Loucy (cell line): ENCODE results near the gene MED13L.

ENCODE experiments used
- H2AFZ ChIP-seq: fragments of 200-600 bp; sonication (generic); 2 replicates; pipeline ENCODE4 v1.6.0; 2016; ENCODE audit warnings: antibody characterized with exemption, mild to moderate bottlenecking, low read length, moderate library complexity
- H3F3A ChIP-seq: fragments of 200-600 bp; 2 replicates; pipeline ENCODE4 v1.6.0; 2016; ENCODE audit warnings: antibody characterized with exemption, low read depth, mild to moderate bottlenecking
- H3K27me3 ChIP-seq: fragments of 200-600 bp; sonication (generic); 2 replicates; pipeline ENCODE4 v1.6.1; 2014; ENCODE audit warnings: low read length, mild to moderate bottlenecking; ENCODE audit not compliant: insufficient read depth, poor library complexity, severe bottlenecking
- H3K36me3 ChIP-seq: fragments of 200-600 bp; sonication (generic); 2 replicates; pipeline ENCODE4 v1.6.1; 2016; ENCODE audit warnings: low read length; ENCODE audit not compliant: insufficient read depth
- H3K4me1 ChIP-seq: fragments of 200-600 bp; sonication (generic); 2 replicates; pipeline ENCODE4 v1.5.1; 2014; ENCODE audit warnings: low read length, mild to moderate bottlenecking; ENCODE audit not compliant: insufficient read depth, poor library complexity, severe bottlenecking
- H3K4me2 ChIP-seq: fragments of 200-600 bp; sonication (generic); 2 replicates; pipeline ENCODE4 v1.6.0; 2014; ENCODE audit warnings: antibody characterized with exemption, low read length, low read depth, mild to moderate bottlenecking; ENCODE audit not compliant: poor library complexity, severe bottlenecking
- H3K4me3 ChIP-seq: fragments of 200-600 bp; sonication (generic); 2 replicates; pipeline ENCODE4 v1.5.1; 2014; ENCODE audit warnings: low read length, mild to moderate bottlenecking, mixed read lengths; ENCODE audit not compliant: poor library complexity, severe bottlenecking
- H3K79me2 ChIP-seq: fragments of 200-600 bp; sonication (generic); 2 replicates; pipeline ENCODE4 v1.6.1; 2014; ENCODE audit warnings: low read length; ENCODE audit not compliant: insufficient read depth
- H3K9ac ChIP-seq: fragments of 200-600 bp; sonication (generic); 2 replicates; pipeline ENCODE4 v1.6.0; 2014; ENCODE audit warnings: mild to moderate bottlenecking, low read depth, low read length, moderate library complexity; ENCODE audit not compliant: poor library complexity, severe bottlenecking
- H3K9me2 ChIP-seq: fragments of 200-600 bp; sonication (generic); replicated peaks from 2 replicates; pipeline ENCODE4 v1.6.1; 2016; ENCODE audit warnings: low read depth, low read length, mixed read lengths
- H3K9me3 ChIP-seq: fragments of 200-600 bp; sonication (generic); 2 replicates; pipeline ENCODE4 v1.6.1; 2014; ENCODE audit warnings: mild to moderate bottlenecking, antibody characterized with exemption, low read length, low read depth; ENCODE audit not compliant: insufficient read depth
- H4K20me1 ChIP-seq: fragments of 200-600 bp; sonication (generic); 2 replicates; pipeline ENCODE4 v1.6.0; 2014; ENCODE audit warnings: antibody characterized with exemption, low read length, mild to moderate bottlenecking; ENCODE audit not compliant: insufficient read depth, poor library complexity, severe bottlenecking
- CTCF ChIP-seq: fragments of 200-600 bp; sonication (generic); conservative IDR thresholded peaks from 2 replicates; pipeline ENCODE4 v1.5.1; 2014; ENCODE audit warnings: mild to moderate bottlenecking, antibody characterized with exemption, low read length
- EZH2phosphoT487 ChIP-seq: fragments of 200-600 bp; IDR thresholded peaks from 2 replicates; pipeline ENCODE4 v1.6.1; 2018; ENCODE audit warnings: antibody characterized with exemption, mild to moderate bottlenecking, moderate library complexity, borderline replicate concordance

The MED13L gene

DNA sequence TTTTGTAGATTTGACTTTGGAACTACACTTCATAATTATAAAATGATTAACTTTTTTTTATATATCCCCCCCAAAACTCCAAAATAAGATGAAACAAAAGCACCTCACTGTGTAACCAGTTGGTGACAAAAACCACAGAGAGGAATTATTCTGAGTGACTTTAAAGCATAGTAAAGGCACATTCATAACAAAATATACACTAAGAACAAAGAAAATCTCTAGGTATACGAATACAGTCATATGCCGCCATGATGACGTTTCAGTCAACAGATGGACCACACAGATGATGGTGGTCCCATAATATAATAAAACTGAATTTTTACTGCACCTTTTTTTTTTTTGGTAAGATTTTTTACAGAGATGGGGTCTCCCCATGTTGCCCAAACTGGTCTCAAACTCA is 70.7 kb downstream of the MED13L start:
- Histone ChIP-seq H3K4me3 (no peak overlapping the region), H2AFZ (no peak overlapping the region), H3K36me3 (peaks cover 7% of the 10 kb centered on the region; the same call in 1 of the 2 replicates), H3K9me2 (no peaks in the 10 kb centered on the region), H3K4me2 (no peak overlapping the region), H3K9ac (no peak overlapping the region), H3K4me1 (peaks cover 26% of the 10 kb centered on the region), H3K79me2 (peaks cover 88% of the 10 kb centered on the region), H3K9me3 (no peaks in the 10 kb centered on the region), H4K20me1 (peaks cover 47% of the 10 kb centered on the region), H3K27me3 (no peaks in the 10 kb centered on the region), H3F3A (no peaks in the 10 kb centered on the region)
- no peak for TF ChIP-seq CTCF
- TF ChIP-seq EZH2phosphoT487, result no peak

DNA sequence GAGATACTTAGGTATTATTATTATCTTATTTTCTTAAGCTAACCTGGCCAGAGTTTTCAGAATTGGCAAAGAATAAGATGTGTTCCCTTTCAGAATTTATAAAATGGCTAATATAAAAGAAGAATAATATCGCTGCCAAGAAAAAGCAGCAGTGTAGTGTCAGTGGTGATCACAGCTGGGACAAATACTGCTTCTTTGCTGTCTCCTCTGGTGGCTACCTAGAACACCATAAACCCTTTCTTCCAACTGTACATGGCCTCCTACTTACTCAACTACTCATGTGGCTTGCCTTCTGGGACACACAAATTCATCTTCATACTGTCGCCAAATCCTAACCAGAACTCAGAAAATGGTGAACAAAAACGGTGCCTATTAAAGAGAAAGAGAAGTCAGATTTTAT is 72.7 kb downstream of the MED13L start:
- TF ChIP-seq EZH2phosphoT487 (no peak), CTCF (no peak)
- Histone ChIP-seq H3K4me1 (peaks cover 10% of the 10 kb centered on the region), H3K9me3 (no peaks in the 10 kb centered on the region), H3K79me2 (peaks cover 89% of the 10 kb centered on the region), H3K4me3 (no peak overlapping the region), H3K9me2 (no peaks in the 10 kb centered on the region), H3F3A (no peaks in the 10 kb centered on the region), H2AFZ (no peak overlapping the region), H4K20me1 (peaks cover 30% of the 10 kb centered on the region), H3K9ac (no peak overlapping the region), H3K27me3 (no peaks in the 10 kb centered on the region), H3K36me3 (peaks cover 7% of the 10 kb centered on the region; the same call in 1 of the 2 replicates), H3K4me2 (no peak overlapping the region)

- H3K79me2 ChIP-seq, result peaks cover 89% of the 10 kb centered on the region
Measured at GRCh38 chr12:116204169-116204568, 73.3 kb downstream of the MED13L start.

More at GRCh38 chr12:116204169-116204568, 73.3 kb downstream of the MED13L start:
- no peaks in the 10 kb centered on the region for H3K27me3 ChIP-seq
- H3K9ac ChIP-seq, result no peak overlapping the region
- H3K9me2 ChIP-seq, result no peaks in the 10 kb centered on the region
- peaks cover 8% of the 10 kb centered on the region for H3K4me1 ChIP-seq
- peaks cover 7% of the 10 kb centered on the region; the same call in 1 of the 2 replicates for H3K36me3 ChIP-seq
- H2AFZ ChIP-seq, result no peak overlapping the region
- peaks cover 25% of the 10 kb centered on the region for H4K20me1 ChIP-seq
- H3F3A ChIP-seq, result no peaks in the 10 kb centered on the region
- H3K4me2 ChIP-seq, result no peak overlapping the region
- H3K9me3 ChIP-seq, result no peaks in the 10 kb centered on the region
- H3K4me3 ChIP-seq, result no peak overlapping the region
- TF ChIP-seq CTCF, result no peak
- no peak for TF ChIP-seq EZH2phosphoT487
